ENCODE results near the gene WASF3.

Gene WASF3

GRCh38 chr13:26557393-26558073, at the start of gene WASF3:
Gene WASF3 (plus strand): TSS chr13:26557683. CDS start chr13:26642271, 84,588 bp downstream.
- no peak for DNase-seq (ENCODE audit: low read depth)

GRCh38 chr13:26508885-26509284, 48.6 kb upstream of the WASF3 start:
- DNase-seq (ENCODE audit: low read depth): no peak

GRCh38 chr13:26509491-26509890, 48.0 kb upstream of the WASF3 start:
- DNase-seq (ENCODE audit: low read depth): no peak

GRCh38 chr13:26513931-26514330, 43.6 kb upstream of the WASF3 start:
- DNase-seq (ENCODE audit: low read depth): no peak

GRCh38 chr13:26515721-26516120, 41.8 kb upstream of the WASF3 start:
- no peak for DNase-seq (ENCODE audit: low read depth)

- no peak for DNase-seq (ENCODE audit: low read depth)
These were observed 39.5 kb upstream of the WASF3 start for GRCh38 chr13:26517936-26518335.

- no peak for DNase-seq (ENCODE audit: low read depth)
These were observed 39.0 kb upstream of the WASF3 start for GRCh38 chr13:26518451-26518959.

GRCh38 chr13:26522571-26522970, 34.9 kb upstream of the WASF3 start:
- DNase-seq (ENCODE audit: low read depth): no peak

GRCh38 chr13:26523007-26523406, 34.5 kb upstream of the WASF3 start:
- DNase-seq (ENCODE audit: low read depth): no peak

GRCh38 chr13:26525528-26525927, 32.0 kb upstream of the WASF3 start:
- DNase-seq (ENCODE audit: low read depth): no peak

GRCh38 chr13:26526702-26527216, 30.7 kb upstream of the WASF3 start:
- DNase-seq (ENCODE audit: low read depth): no peak

- DNase-seq (ENCODE audit: low read depth): no peak
These were observed 29.0 kb upstream of the WASF3 start for GRCh38 chr13:26528527-26528926.

- no peak for DNase-seq (ENCODE audit: low read depth)
These were observed 28.0 kb upstream of the WASF3 start for GRCh38 chr13:26529441-26529840.

- DNase-seq (ENCODE audit: low read depth): no peak
These were observed 25.7 kb upstream of the WASF3 start for GRCh38 chr13:26531742-26532141.

- DNase-seq (ENCODE audit: low read depth): no peak
These were observed 23.3 kb upstream of the WASF3 start for GRCh38 chr13:26534036-26534726.

GRCh38 chr13:26538363-26539317, 18.8 kb upstream of the WASF3 start:
- no peak for DNase-seq (ENCODE audit: low read depth)

- DNase-seq (ENCODE audit: low read depth): no peak
These were observed 17.7 kb upstream of the WASF3 start for GRCh38 chr13:26539738-26540292.

GRCh38 chr13:26540334-26540733, 17.1 kb upstream of the WASF3 start:
- no peak for DNase-seq (ENCODE audit: low read depth)

- no peak for DNase-seq (ENCODE audit: low read depth)
These were observed 16.4 kb upstream of the WASF3 start for GRCh38 chr13:26541041-26541440.

- no peak for DNase-seq (ENCODE audit: low read depth)
These were observed 15.6 kb upstream of the WASF3 start for GRCh38 chr13:26541678-26542568.

- DNase-seq (ENCODE audit: low read depth): no peak
These were observed 12.8 kb upstream of the WASF3 start for GRCh38 chr13:26544707-26545106.
